IMR-90 (cell line): ENCODE results near the gene PRRG1. TPM values are rescaled to one million over a fixed set of nuclear protein-coding genes. Genes with fewer than 3 reads are reported as not detected.

Source experiments
- ATAC-seq: fragments of 200-7000 bp; cut with Tn5 transposase; 2 replicates; pipeline ENCODE4 v1.9.1; 2020; ENCODE audit warnings: low read depth, mild to moderate bottlenecking, moderate library complexity
- BruUV-seq: library from RNA; stranded (reverse); fragments of 400-500 nt; replicated peaks from 2 replicates; lab custom pipeline; 2021; lab: Mats Ljungman, UMichigan
- CTCF ChIA-PET: fragments of 300-600 bp; formaldehyde crosslinking; extraction: SDS; loops from one replicate; lab custom pipeline; 2021; ENCODE audit warnings: antibody characterized with exemption; lab: Yijun Ruan, JAX
- POLR2A ChIA-PET: fragments of 300-600 bp; sonication (Branson Sonifier 250); formaldehyde crosslinking; loops from one replicate; lab custom pipeline; 2022; ENCODE audit warnings: antibody characterized with exemption; ENCODE audit not compliant: unreplicated experiment; lab: Charles Lee
- DNase-seq: peaks from one replicate; pipeline ENCODE4 v3.0.0; 2013
- H2AFZ ChIP-seq: replicated peaks from 2 replicates; pipeline ENCODE3; 2013; ENCODE audit warnings: low read length, mild to moderate bottlenecking; ENCODE audit not compliant: poor library complexity
- H2AK5ac ChIP-seq: 2 replicates; pipeline ENCODE4 v1.6.1; 2013; ENCODE audit warnings: low read depth, low read length, inconsistent platforms
- H2AK9ac ChIP-seq: replicated peaks from 2 replicates; pipeline ENCODE3; 2013; ENCODE audit warnings: mild to moderate bottlenecking, low read depth, low read length, moderate library complexity; ENCODE audit not compliant: poor library complexity
- H2BK120ac ChIP-seq: 2 replicates; pipeline ENCODE4 v1.6.1; 2013; ENCODE audit warnings: low read depth, low read length, inconsistent platforms
- H2BK15ac ChIP-seq: 3 replicates; pipeline ENCODE4 v1.6.1; 2013; ENCODE audit warnings: low read depth, low read length, inconsistent platforms
- H2BK20ac ChIP-seq: 2 replicates; pipeline ENCODE4 v1.6.1; 2013; ENCODE audit warnings: low read depth, mild to moderate bottlenecking, inconsistent platforms, low read length, moderate library complexity
- H2BK5ac ChIP-seq: 2 replicates; pipeline ENCODE4 v1.6.1; 2013; ENCODE audit warnings: mild to moderate bottlenecking, low read depth, low read length, inconsistent platforms; ENCODE audit not compliant: poor library complexity, severe bottlenecking
- H3K14ac ChIP-seq: replicated peaks from 2 replicates; pipeline ENCODE4 v1.6.1; 2013; ENCODE audit warnings: low read depth, low read length, inconsistent platforms
- H3K18ac ChIP-seq: 2 replicates; pipeline ENCODE4 v1.6.1; 2013; ENCODE audit warnings: low read depth, low read length, control low read depth
- H3K23ac ChIP-seq: 2 replicates; pipeline ENCODE4 v1.6.1; 2013; ENCODE audit warnings: low read depth, low read length, inconsistent platforms
- H3K27ac ChIP-seq: 2 replicates; pipeline ENCODE4 v1.5.1; 2013; ENCODE audit warnings: mild to moderate bottlenecking, control low read depth, low read length; ENCODE audit not compliant: insufficient read depth
- H3K27me3 ChIP-seq: 2 replicates; pipeline ENCODE4 v1.6.1; 2013; ENCODE audit warnings: low read length; ENCODE audit not compliant: control insufficient read depth, insufficient read depth
- H3K36me3 ChIP-seq: 2 replicates; pipeline ENCODE4 v1.6.1; 2013; ENCODE audit warnings: low read length, mixed read lengths; ENCODE audit not compliant: control insufficient read depth, insufficient read depth
- H3K4ac ChIP-seq: 2 replicates; pipeline ENCODE4 v1.6.1; 2013; ENCODE audit warnings: low read depth, low read length, inconsistent platforms
- H3K4me1 ChIP-seq: 2 replicates; pipeline ENCODE4 v1.6.1; 2013; ENCODE audit warnings: low read length, mixed read lengths; ENCODE audit not compliant: control insufficient read depth, insufficient read depth
- H3K4me2 ChIP-seq: 2 replicates; pipeline ENCODE4 v1.6.1; 2013; ENCODE audit warnings: low read depth, mild to moderate bottlenecking, control low read depth, low read length, moderate library complexity
- H3K4me3 ChIP-seq: 2 replicates; pipeline ENCODE4 v1.5.1; 2013; ENCODE audit warnings: low read depth, mild to moderate bottlenecking, control low read depth, low read length, moderate library complexity; ENCODE audit not compliant: insufficient read depth
- H3K56ac ChIP-seq: 2 replicates; pipeline ENCODE4 v1.6.1; 2013; ENCODE audit warnings: low read length, inconsistent platforms; ENCODE audit not compliant: insufficient read depth; ENCODE audit errors: extremely low read depth
- H3K79me1 ChIP-seq, 2 experiments: 2 replicates each; pipeline ENCODE4 v1.6.1; 2013; ENCODE audit warnings: low read length in 2 of 2, inconsistent platforms in 1 of 2, low read depth in 1 of 2
- H3K9ac ChIP-seq: 2 replicates; pipeline ENCODE4 v1.6.1; 2013; ENCODE audit warnings: low read depth, low read length, control low read depth
- H3K9me1 ChIP-seq: 2 replicates; pipeline ENCODE4 v1.6.1; 2013; ENCODE audit warnings: low read length, inconsistent platforms; ENCODE audit not compliant: insufficient read depth
- H3K9me3 ChIP-seq: 2 replicates; pipeline ENCODE4 v1.6.1; 2013; ENCODE audit warnings: low read length; ENCODE audit not compliant: control insufficient read depth, insufficient read depth
- H4K20me1 ChIP-seq: 2 replicates; pipeline ENCODE4 v1.6.1; 2013; ENCODE audit warnings: low read length, inconsistent platforms; ENCODE audit not compliant: insufficient read depth
- H4K5ac ChIP-seq: 2 replicates; pipeline ENCODE4 v1.6.1; 2013; ENCODE audit warnings: mild to moderate bottlenecking, low read depth, low read length, control low read depth
- H4K8ac ChIP-seq, 2 experiments: 2 replicates each; pipeline ENCODE4 v1.6.1; 2013; ENCODE audit warnings: low read depth in 2 of 2, low read length in 2 of 2, control low read depth in 1 of 2, inconsistent platforms in 1 of 2
- H4K91ac ChIP-seq: 2 replicates; pipeline ENCODE4 v1.6.1; 2013; ENCODE audit warnings: low read depth, low read length, inconsistent platforms; ENCODE audit not compliant: insufficient read depth
- BHLHE40 ChIP-seq: fragments of 150-350 bp; IDR thresholded peaks from 2 replicates; pipeline ENCODE4 v1.6.1; 2016; ENCODE audit warnings: mild to moderate bottlenecking, low read depth, low read length
- CEBPB ChIP-seq: IDR thresholded peaks from 2 replicates; pipeline ENCODE4 v1.6.1; 2012; ENCODE audit warnings: low read depth, low read length, improper control_type of control experiment
- MAFK ChIP-seq: IDR thresholded peaks from 2 replicates; pipeline ENCODE4 v1.6.1; 2012; ENCODE audit warnings: low read depth, low read length, improper control_type of control experiment
- SMC3 ChIP-seq: fragments of 150-350 bp; IDR thresholded peaks from 2 replicates; pipeline ENCODE4 v1.6.1; 2016; ENCODE audit warnings: low read depth, mild to moderate bottlenecking, antibody characterized with exemption, low read length, moderate library complexity
- USF2 ChIP-seq: fragments of 150-350 bp; IDR thresholded peaks from 2 replicates; pipeline ENCODE4 v1.6.1; 2017; ENCODE audit warnings: mild to moderate bottlenecking, antibody characterized with exemption, low read length, low read depth
- WGBS, 2 experiments: methylation state at CpG; one replicate each; pipeline versions ENCODE4 v1.1.5 to v1.1.7; 2013; ENCODE audit warnings: missing lambda C conversion rate in 2 of 2; ENCODE audit not compliant: insufficient read length in 1 of 2; ENCODE audit errors: extremely low coverage in 2 of 2; 5-methylcytosine and 5-hydroxymethylcytosine counted together
- dilution Hi-C: fragments of 300-500 bp; cut with HindIII; formaldehyde crosslinking; loops from one replicate; pipeline ENCODE4 v1.14.3; 2018; ENCODE audit warnings: low sequenced_read_pairs; ENCODE audit not compliant: unreplicated experiment
- in situ Hi-C: fragments of 300-500 bp; cut with MboI; formaldehyde crosslinking; loops from 3 replicates; pipeline ENCODE4 v1.14.3; 2019; ENCODE audit warnings: low sequenced_read_pairs, inconsistent platforms, mixed read lengths
- intact Hi-C: fragments of 100-400 bp; cut with micrococcal nuclease; formaldehyde crosslinking; loops from 2 replicates; pipeline ENCODE4 v1.10.0; 2022
- polyA plus RNA-seq, 3 experiments: library from polyadenylated mRNA; depleted of rRNA; stranded (reverse); fragments of >200 nt; gene quantifications; 2 replicates each; pipeline ENCODE4 v1.2.3, GENCODE V29; 2012; ENCODE audit warnings: low replicate concordance in 1 of 3
- total RNA-seq: library from RNA; depleted of rRNA; stranded (reverse); fragments of >200 nt; gene quantifications from 2 replicates; pipeline ENCODE4 v1.2.3, GENCODE V29; 2012

Gene PRRG1
- total and polyA plus RNA-seq, 2 of the 4 experiments (the other 2 are of a cell fraction): 9.0 to 11.1 TPM

DNA sequence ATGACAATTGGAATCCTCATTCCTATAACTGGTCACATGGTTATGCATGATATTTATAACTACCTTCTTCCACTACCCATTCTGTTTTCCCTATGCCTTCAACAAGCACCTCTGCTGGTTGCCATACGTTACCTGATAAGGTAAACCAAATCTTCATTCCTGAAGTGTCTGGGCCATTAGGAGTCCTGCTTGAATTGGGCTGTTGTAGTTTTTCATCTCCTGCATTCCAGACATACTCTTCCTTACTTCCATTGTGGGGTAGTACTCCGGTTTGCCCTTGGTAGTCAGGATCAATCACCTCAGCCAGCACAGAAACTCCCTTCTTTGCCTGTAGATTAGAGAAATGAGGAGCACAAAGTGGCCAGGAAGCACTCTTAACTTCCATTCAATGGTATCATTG lies 113.2 kb downstream of the PRRG1 start:
- no peak overlapping the region for H3K4me2 ChIP-seq
- no peaks in the 10 kb centered on the region for H3K4me1 ChIP-seq
- intact Hi-C loops (no loop called here), dilution Hi-C loops (no loop called here), in situ Hi-C loops (no loop called here)
- no peak overlapping the region for H3K9ac ChIP-seq
- no peaks in the 10 kb centered on the region for H3K79me1 ChIP-seq
- no peak overlapping the region for H2BK5ac ChIP-seq
- no peak overlapping the region for H3K14ac ChIP-seq
- H4K20me1 ChIP-seq: no peaks in the 10 kb centered on the region
- H2AK9ac ChIP-seq: no peak overlapping the region
- no peak for DNase-seq
- no peak overlapping the region for H4K91ac ChIP-seq
- no peak overlapping the region for H2BK20ac ChIP-seq
- no peaks in the 10 kb centered on the region for H3K9me1 ChIP-seq
- H3K36me3 ChIP-seq: no peaks in the 10 kb centered on the region
- no peak overlapping the region for H2BK15ac ChIP-seq
- TF ChIP-seq BHLHE40 (no peak), SMC3 (no peak), USF2 (no peak), CEBPB (no peak), MAFK (no peak)
- no peak overlapping the region for H2BK120ac ChIP-seq
- no peak overlapping the region for H2AFZ ChIP-seq
- H3K4me3 ChIP-seq: no peak overlapping the region
- H3K4ac ChIP-seq: no peak overlapping the region
- no peak overlapping the region for H4K8ac ChIP-seq
- H3K56ac ChIP-seq: no peak overlapping the region
- no TSS peak for BruUV-seq
- no peak for ATAC-seq
- no peak overlapping the region for H3K27ac ChIP-seq
- POLR2A ChIA-PET: no interaction called here
- no CpG with 5 or more reads among the region's 2 CpGs for WGBS, 2 experiments
- no peak overlapping the region for H3K23ac ChIP-seq
- no peaks in the 10 kb centered on the region for H3K9me3 ChIP-seq
- H3K27me3 ChIP-seq: no peaks in the 10 kb centered on the region
- no peak overlapping the region for H3K18ac ChIP-seq
- no peak overlapping the region for H4K5ac ChIP-seq
- CTCF ChIA-PET: no interaction called here
- no peak overlapping the region for H2AK5ac ChIP-seq
